ENCODE measurements around the gene BUB3.

- TF ChIP-seq, protein P1, sequence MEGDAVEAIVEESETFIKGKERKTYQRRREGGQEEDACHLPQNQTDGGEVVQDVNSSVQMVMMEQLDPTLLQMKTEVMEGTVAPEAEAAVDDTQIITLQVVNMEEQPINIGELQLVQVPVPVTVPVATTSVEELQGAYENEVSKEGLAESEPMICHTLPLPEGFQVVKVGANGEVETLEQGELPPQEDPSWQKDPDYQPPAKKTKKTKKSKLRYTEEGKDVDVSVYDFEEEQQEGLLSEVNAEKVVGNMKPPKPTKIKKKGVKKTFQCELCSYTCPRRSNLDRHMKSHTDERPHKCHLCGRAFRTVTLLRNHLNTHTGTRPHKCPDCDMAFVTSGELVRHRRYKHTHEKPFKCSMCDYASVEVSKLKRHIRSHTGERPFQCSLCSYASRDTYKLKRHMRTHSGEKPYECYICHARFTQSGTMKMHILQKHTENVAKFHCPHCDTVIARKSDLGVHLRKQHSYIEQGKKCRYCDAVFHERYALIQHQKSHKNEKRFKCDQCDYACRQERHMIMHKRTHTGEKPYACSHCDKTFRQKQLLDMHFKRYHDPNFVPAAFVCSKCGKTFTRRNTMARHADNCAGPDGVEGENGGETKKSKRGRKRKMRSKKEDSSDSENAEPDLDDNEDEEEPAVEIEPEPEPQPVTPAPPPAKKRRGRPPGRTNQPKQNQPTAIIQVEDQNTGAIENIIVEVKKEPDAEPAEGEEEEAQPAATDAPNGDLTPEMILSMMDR (IDR thresholded peaks at IDR 0.05; ENCODE audit: control extremely low read depth in 1 of 3, insufficient read depth in 1 of 3, low read depth in 1 of 3, low read length in 3 of 3), result no peak
- TF ChIP-seq EP300 (IDR thresholded peaks at IDR 0.05; ENCODE audit: borderline replicate concordance in 1 of 2, low read depth in 2 of 2, low read length in 2 of 2) (no peak), ZNF274 (IDR thresholded peaks at IDR 0.05; ENCODE audit: borderline replicate concordance, extremely low read depth, low read length) (no peak), EGR1 (IDR thresholded peaks at IDR 0.05; ENCODE audit: borderline replicate concordance, low read depth, low read length) (no peak), CREB1 (IDR thresholded peaks at IDR 0.05) (no peak), CBX8 (IDR thresholded peaks at IDR 0.05; ENCODE audit: borderline replicate concordance, low read depth, low read length) (no peak), RAD21 (IDR thresholded peaks at IDR 0.05 in 1 of 2, conservative IDR thresholded peaks at IDR 0.05 in 1 of 2; ENCODE audit: low read depth in 2 of 2, low read length in 2 of 2) (no peak), EZH2 (IDR thresholded peaks at IDR 0.05; ENCODE audit: low read depth, low read length, severe bottlenecking) (no peak), MAX (IDR thresholded peaks at IDR 0.05) (no peak)
Observed at GRCh38 chr10:123156078-123156477, 1.9 kb downstream of the BUB3 start.

Data from H1 (cell line).